Mesothelial cell of epicardium (in vitro differentiated cells): Measurements from ENCODE around the gene AKR1C8. TPM values are rescaled to one million over a fixed set of nuclear protein-coding genes. Genes with fewer than 3 reads are reported as not detected.
"Not testable (repeated sequence)": the region's sequence is repeated elsewhere in the genome, so short reads cannot be mapped to it uniquely, and the experiment has no call there.

Experiments used
- DNase-seq, 2 experiments: peaks; one replicate each; pipeline ENCODE4 v3.0.0; 2021; ENCODE audit warnings: low spot score in 2 of 2; ENCODE audit not compliant: unreplicated experiment in 2 of 2
- H3K27ac Mint-ChIP-seq: 2 replicates; pipeline ENCODE4 v1.8.0; 2021; ENCODE audit warnings: mixed read lengths
- H3K27me3 Mint-ChIP-seq: 2 replicates; pipeline ENCODE4 v1.8.0; 2021; ENCODE audit warnings: low read depth, mixed read lengths
- H3K36me3 Mint-ChIP-seq: 2 replicates; pipeline ENCODE4 v1.8.0; 2021; ENCODE audit warnings: mixed read lengths
- H3K4me1 Mint-ChIP-seq: 2 replicates; pipeline ENCODE4 v1.8.0; 2021; ENCODE audit warnings: mixed read lengths
- H3K4me3 Mint-ChIP-seq: 2 replicates; pipeline ENCODE4 v1.8.0; 2021; ENCODE audit warnings: mild to moderate bottlenecking, moderate library complexity, mixed read lengths
- H3K9me3 Mint-ChIP-seq: 2 replicates; pipeline ENCODE4 v1.8.0; 2021; ENCODE audit warnings: mixed read lengths
- total RNA-seq: library from RNA; stranded (reverse); gene quantifications from 3 replicates; pipeline ENCODE4 v1.2.1, GENCODE V29; 2021
- TF ChIP-seq, protein P1 (sequence below): fragments of 200-600 bp; sonication (generic); IDR thresholded peaks from one replicate; pipeline ENCODE4 v1.5.0; 2021; ENCODE audit warnings: antibody characterized with exemption; ENCODE audit not compliant: unreplicated experiment

The AKR1C8 gene
- total RNA-seq, 1 donor from 2014 or later, result not detected

DNA sequence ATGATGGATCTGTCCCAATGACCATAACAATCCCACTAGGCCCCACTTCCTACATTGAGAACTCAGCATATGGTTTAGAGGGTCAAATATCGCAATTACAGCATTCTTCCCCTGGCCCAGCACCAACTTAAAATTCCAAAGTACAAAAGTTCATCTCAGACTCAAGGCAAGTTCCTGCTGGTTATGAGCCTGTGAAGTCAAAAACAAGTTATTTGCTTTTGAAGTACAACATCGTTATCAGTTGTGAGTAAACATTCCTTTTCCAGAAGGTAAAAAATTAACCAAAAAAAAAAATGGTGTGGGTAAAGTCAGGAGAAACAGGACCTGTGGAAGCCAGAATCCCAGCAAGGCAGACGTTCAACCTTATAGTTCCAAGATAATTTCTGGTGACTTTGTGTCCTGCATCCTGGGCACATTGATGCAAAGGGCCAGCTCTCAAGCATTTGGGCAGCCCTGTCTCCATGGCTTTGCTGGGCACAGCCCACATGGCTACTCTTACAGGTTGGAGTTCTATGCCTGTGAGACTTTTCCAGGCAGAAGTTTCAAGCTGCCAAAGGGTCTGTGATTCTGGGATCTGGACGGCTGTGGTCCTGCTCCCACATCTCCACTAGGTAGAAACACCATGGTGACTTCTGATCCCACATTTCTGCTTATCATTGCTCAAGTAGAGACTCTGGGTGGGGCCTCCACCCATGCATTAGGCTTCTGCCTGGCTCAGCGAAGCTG is 37.5 kb downstream of the AKR1C8 start:
- Mint-ChIP-seq H3K4me1 (no peaks in the 10 kb centered on the region), H3K27ac (no peak overlapping the region), H3K27me3 (no peaks in the 10 kb centered on the region), H3K9me3 (peaks cover 55% of the 10 kb centered on the region), H3K36me3 (no peaks in the 10 kb centered on the region), H3K4me3 (no peak overlapping the region)
- no peak for DNase-seq
- TF ChIP-seq, protein P1, sequence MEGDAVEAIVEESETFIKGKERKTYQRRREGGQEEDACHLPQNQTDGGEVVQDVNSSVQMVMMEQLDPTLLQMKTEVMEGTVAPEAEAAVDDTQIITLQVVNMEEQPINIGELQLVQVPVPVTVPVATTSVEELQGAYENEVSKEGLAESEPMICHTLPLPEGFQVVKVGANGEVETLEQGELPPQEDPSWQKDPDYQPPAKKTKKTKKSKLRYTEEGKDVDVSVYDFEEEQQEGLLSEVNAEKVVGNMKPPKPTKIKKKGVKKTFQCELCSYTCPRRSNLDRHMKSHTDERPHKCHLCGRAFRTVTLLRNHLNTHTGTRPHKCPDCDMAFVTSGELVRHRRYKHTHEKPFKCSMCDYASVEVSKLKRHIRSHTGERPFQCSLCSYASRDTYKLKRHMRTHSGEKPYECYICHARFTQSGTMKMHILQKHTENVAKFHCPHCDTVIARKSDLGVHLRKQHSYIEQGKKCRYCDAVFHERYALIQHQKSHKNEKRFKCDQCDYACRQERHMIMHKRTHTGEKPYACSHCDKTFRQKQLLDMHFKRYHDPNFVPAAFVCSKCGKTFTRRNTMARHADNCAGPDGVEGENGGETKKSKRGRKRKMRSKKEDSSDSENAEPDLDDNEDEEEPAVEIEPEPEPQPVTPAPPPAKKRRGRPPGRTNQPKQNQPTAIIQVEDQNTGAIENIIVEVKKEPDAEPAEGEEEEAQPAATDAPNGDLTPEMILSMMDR, result no peak

DNA sequence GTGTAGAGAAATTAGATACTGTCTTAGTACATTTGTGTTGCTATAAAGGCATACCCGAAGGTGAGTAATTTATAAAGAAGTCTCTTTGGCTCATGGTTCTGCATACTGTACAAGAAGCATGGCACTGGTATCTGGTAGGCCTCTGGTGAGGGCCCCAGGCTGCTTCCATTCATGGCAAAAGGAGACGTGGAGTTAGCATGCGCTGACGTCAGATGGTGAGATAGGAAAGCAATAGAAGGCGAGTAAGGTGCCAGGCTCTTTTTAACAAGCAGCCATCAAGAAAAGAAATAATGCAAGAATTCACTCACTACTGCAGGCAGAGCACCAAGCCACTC is 38.1 kb downstream of the AKR1C8 start:
- TF ChIP-seq, protein P1, result no peak
- Mint-ChIP-seq H3K27ac (no peak overlapping the region), H3K9me3 (peaks cover 58% of the 10 kb centered on the region), H3K4me1 (no peaks in the 10 kb centered on the region), H3K4me3 (no peak overlapping the region), H3K36me3 (no peaks in the 10 kb centered on the region), H3K27me3 (no peaks in the 10 kb centered on the region)
- no peak for DNase-seq

DNA sequence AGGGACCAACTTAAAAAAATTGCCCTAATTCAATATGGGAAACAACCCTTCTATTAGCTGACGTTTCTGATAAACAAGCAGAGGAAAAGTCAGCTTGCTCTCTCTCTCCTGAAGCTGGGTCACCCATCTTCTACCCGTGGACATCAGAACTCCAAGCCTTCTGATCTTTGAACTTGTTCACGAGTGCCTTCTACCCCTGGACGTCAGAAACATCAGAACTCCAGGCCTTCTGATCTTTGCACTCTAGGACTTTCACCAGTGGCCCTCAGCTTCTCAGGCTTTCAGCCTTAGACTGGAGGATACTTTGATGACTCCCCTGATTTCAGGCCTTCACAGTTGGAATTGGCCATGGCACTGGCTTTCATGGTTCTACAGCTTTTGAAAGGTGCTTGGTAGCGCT is 41.8 kb downstream of the AKR1C8 start:
- H3K36me3 Mint-ChIP-seq, result no peaks in the 10 kb centered on the region
- TF ChIP-seq, protein P1, result no peak
- no peaks in the 10 kb centered on the region for H3K27me3 Mint-ChIP-seq
- no peaks in the 10 kb centered on the region for H3K4me1 Mint-ChIP-seq
- no peak overlapping the region for H3K4me3 Mint-ChIP-seq
- no peak for DNase-seq
- H3K9me3 Mint-ChIP-seq, result peaks cover 50% of the 10 kb centered on the region
- no peak overlapping the region for H3K27ac Mint-ChIP-seq

DNA sequence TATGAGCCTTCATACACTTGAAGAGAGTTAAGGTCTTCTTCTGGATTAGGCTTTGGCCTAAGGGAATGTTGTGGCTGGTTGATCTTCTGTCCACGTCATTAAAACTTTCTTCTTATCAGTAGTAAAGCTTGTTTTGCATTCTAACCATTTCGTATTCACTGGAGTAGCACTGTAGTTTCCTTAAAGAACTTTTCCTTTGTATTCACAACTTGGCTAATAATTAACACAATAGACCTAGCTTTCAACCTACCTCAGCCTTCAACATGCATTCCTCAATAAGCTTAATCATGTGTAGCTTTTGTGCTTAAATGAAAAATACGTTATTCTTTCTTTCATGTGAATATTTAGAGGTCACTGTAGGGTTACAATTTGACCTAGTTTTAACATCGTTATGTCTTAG is 42.8 kb downstream of the AKR1C8 start:
- DNase-seq, result no peak
- TF ChIP-seq, protein P1, result no peak
- no peak overlapping the region for H3K4me3 Mint-ChIP-seq
- H3K4me1 Mint-ChIP-seq, result no peaks in the 10 kb centered on the region
- H3K9me3 Mint-ChIP-seq, result peaks cover 49% of the 10 kb centered on the region
- no peaks in the 10 kb centered on the region for H3K36me3 Mint-ChIP-seq
- no peaks in the 10 kb centered on the region for H3K27me3 Mint-ChIP-seq
- H3K27ac Mint-ChIP-seq, result no peak overlapping the region

DNA sequence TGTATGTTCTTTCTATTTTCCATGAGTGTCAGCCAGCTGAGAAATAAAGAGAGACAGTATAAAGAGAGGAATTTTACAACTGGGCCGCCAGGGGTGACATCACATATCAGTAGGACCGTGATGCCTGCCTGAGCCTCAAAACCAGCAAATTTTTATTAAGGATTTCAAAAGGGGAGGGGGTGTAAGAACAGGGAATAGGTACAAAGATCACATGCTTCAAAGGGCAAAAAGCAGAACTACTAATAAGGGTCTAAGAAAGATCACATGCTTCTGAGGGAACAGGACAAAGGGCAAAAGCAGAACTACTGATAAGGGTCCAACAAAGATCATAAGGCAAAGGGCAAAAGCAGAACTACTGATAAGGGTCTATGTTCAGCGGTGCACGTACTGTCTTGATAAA is 47.3 kb downstream of the AKR1C8 start:
- not testable (repeated sequence) for H3K4me3 Mint-ChIP-seq, H3K27ac Mint-ChIP-seq, H3K27me3 Mint-ChIP-seq, H3K4me1 Mint-ChIP-seq, H3K36me3 Mint-ChIP-seq, DNase-seq
- peaks cover 65% of the 10 kb centered on the region for H3K9me3 Mint-ChIP-seq

DNA sequence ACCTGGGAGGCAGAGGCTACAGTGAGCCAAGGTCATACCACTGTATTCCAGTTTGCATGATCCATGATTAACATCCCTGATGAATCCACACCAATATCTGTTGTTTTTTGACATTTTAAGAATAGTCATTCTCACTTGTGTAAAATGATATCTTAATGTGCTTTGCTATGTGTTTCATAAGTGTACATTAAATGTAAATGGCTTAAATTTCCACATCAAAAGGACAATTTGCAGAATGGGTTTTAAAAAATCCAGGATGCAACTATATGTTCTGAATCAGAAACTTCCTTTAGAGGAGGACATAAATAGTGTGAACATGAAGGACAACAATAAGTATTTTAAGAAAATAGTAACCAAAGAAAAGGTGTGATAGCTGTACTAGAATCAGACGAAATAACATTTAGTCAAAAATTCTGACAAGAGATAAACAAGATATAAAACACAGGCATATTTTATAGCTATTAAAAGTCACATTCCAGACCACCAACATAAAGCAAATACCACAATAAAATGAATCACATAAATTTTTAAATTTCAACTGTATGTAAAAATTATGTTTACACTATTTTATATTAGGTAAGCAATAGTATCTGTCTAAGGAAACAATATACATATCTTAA is 48.4 kb downstream of the AKR1C8 start:
- peaks cover 65% of the 10 kb centered on the region for H3K9me3 Mint-ChIP-seq
- TF ChIP-seq, protein P1, result no peak
- H3K36me3 Mint-ChIP-seq, result no peaks in the 10 kb centered on the region
- no peaks in the 10 kb centered on the region for H3K4me1 Mint-ChIP-seq
- H3K27me3 Mint-ChIP-seq, result no peaks in the 10 kb centered on the region
- H3K4me3 Mint-ChIP-seq, result no peak overlapping the region
- no peak overlapping the region for H3K27ac Mint-ChIP-seq
- no peak for DNase-seq
